Stimulated activated CD8-positive, alpha-beta memory T cell treated with anti-CD3 and anti-CD28 coated beads, Interleukin-12 subunit alpha, Interleukin-12 subunit beta, amount 100 ng/mL, for 24 hours (primary cell): ENCODE data around the gene REXO4.

Source experiments
- DNase-seq: peaks from one replicate; pipeline ENCODE4 v3.0.0-alpha.2; 2020; ENCODE audit errors: extremely low read depth

The REXO4 gene

DNA sequence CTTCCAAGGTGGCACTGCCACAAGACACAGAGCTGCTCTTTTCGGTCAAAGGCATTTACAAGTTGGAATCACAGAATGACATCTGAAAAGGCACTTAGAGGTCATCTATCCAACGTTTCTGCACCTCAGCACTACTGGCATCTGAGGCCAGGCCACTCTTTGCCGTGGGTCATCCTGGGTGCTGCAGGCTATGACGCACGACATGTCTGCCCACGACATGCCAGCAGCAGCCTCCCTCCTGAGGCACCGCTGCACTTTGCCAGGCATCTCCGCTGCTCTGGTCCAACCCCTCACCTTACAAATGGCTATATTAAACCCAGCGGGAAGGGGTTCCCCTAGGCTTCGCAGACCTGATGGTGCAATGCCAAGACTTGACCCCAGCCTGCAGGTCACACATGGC lies 50.0 kb downstream of the REXO4 start:
- DNase-seq: no peak

DNA sequence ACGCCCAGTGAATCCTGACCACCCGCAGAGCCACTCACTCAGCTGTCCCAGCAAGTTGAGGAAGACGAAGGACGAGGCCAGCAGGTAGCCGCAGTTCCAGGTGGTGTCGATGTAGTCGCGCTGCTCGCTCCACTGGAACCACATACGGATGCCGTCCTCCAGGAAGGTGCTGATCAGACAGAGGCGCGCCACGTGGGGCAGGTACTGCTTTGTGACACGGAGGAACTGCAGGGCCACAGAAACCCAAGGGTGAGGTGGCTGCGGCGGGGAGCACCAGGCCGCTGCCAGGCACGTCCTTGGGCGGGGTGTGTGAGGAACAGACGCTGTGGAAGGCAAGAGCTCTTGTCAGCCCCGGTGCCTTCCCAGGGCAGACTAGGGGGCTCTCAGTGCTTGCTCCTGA lies 50.6 kb downstream of the REXO4 start:
- DNase-seq: no peak

DNA sequence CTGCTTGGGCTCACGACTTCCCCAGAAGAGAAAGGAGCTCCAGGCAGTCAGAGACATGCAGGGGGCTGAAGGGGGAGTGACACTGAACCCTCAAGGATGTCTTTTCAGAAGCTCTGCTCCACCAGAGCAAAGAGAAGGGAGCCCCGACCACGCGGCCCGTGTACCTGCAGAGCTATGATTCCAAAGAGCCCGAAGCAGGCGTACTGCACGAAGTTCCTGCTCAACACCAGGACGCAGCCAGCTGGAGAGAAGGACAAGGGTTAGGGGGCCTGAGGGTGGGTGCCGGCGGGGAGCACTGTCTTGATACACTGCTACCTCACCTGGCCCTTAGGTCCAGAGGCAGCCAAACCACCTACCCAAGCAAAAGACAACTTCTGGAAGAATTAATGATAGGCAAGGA lies 51.4 kb downstream of the REXO4 start:
- no peak for DNase-seq

DNA sequence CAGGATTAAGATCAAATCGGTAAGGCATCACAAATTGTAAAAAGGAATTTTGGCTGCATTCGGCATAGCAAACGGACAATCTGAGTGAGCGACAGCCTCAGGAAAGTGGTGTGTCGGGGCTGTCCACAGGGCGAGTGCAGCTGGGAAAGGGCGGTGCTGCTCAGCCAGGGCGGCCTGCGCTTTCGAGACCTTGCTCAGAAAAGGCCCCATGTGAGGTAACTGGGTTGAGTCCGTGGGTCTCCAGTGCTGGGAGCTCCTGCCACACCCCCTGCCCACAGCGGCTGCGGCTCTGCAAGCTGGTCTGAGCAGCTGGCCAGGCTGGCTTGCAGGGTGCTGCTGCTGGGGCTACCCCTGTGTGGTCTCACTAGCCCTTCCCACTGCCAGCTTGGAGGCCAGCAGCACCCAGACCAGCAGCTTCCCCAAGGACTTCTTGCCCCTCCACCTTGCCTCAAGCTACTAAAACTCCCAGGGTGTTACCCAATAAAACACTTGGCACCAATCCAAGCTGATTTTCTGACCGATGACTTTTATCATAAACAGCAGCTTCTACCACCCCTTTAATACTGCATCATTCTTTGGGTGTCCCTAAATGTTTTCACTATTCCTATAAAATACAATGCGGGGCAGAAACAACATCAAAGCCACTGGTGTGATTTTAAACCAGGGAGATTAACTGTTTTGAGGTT lies 55.3 kb downstream of the REXO4 start:
- DNase-seq: no peak

DNA sequence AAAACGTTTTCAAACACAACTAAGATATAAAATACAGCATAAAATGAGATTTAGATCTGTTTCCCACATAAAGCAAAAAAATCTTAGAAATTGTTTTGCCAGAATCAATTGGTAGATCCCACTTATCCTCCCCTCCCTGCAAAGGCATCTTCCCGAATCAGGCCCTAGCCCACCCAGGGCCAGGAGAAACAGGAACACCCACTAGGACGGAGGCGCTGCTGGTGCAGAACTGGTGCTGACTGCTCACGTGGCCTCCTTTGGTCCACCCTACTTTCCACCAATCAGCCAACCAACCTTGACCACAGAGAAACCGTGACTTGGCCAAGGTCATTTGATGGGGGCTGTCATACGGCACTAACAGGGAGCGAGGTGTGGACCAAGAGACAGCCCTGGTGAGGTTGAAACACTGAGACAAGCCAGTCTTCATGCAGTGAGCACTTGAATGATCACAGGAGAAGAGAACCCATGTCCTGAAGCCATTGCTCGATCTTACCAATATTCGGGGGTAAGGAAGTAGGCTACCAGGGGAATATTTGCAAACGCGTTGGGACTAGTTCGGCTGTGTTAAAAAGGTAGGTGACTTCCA lies 56.2 kb downstream of the REXO4 start:
- no peak for DNase-seq

DNA sequence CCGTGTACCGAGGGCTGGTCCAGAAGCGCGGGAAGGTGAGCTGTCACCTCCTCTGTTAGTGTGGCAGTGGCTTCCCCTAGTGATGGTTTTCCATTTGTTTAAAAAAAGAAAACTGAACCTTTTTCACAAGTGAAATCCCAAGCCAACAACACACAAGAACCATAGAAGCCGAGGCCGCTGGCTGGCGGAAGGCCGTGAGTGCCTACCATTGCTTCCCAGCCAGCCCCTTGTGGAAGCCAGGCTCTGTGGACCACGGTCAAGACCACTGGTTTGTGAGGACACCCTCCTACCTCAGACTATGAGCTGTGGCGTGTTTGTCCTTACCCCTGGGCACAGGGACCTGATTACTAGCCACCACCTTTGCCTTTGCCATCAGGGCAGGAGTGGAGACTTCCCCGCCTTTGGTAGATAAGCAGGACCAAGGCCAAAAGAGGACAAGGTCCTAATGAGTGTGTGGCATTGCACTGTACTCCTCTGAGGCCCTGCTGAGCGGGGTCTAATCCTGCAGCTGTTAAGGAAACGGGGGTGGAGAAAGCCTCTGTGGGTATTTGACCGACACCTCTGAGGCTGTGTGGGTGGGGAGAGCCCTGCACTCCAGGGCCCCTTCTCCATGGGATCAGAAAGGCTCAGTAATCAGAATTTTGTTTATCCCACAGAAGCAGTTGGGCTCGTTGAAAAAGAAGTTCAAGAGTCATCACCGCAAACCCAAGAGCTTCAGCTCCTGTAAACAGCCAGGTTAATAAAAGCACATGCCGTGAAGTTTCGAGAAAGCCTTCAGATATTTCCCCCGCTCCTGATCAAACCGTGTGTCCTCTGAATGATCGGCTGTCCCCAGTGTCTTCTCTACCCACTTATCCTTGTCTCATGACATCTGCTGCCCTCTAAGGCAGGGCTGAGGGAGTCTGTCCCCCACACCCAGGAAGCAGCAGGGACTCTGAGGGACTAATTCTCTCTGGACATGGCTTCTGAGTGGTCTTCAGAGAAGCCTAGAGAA lies 57.1 kb downstream of the REXO4 start:
- no peak for DNase-seq

DNA sequence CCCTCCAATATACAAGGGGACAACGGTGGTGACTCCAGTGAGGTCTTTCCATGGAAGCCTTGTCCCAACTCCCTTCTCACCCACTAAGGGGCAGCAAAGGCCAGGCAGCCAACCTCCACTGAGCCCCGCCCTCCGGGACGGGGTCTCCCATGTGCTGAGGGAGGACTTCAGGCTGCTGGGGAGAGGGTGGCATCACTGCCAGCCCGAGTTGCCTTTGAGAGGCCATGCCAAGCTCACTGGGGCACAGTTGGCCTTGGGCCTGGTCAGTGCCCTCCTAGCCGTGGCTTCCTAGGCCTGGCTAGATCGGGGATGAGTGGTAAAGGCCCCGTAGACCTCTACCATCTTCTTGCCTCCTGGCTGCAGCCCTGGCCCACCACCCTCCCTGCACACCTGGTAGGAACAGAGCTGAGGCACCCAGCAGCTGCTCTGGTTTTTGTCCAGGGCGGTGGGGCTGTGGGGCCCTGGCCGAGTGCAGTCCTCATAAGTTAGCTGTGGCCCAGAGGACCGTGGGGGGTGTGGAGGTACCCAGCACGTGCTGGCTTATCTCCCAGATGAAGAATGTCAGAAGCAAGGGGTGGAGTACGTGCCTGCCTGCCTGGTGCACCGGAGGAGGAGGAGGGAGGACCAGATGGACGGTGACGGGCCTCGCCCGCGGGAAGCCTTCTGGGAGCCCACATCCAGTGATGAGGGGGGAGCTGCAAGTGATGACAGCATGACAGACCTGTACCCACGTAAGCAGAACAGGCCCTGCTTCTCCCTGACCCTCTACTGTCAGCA lies 58.2 kb downstream of the REXO4 start:
- no peak for DNase-seq

DNA sequence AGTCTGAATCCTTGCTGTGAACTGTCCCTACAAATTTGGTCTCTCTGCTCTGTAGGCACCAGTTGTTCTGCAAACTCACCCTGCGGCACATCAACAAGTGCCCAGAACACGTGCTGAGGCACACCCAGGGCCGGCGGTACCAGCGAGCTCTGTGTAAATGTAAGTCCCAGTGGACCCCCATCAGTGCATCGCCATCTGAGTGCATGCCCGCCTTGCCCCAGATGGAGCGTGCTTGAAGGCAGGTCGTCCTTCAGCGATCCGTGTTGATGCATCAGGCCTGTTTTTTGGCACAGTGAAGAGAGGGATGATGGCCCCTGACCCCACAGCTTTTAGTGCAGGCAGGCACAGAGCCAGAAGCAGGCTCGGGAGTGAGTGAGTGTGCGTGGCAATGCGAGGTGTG lies 60.2 kb downstream of the REXO4 start:
- no peak for DNase-seq

DNA sequence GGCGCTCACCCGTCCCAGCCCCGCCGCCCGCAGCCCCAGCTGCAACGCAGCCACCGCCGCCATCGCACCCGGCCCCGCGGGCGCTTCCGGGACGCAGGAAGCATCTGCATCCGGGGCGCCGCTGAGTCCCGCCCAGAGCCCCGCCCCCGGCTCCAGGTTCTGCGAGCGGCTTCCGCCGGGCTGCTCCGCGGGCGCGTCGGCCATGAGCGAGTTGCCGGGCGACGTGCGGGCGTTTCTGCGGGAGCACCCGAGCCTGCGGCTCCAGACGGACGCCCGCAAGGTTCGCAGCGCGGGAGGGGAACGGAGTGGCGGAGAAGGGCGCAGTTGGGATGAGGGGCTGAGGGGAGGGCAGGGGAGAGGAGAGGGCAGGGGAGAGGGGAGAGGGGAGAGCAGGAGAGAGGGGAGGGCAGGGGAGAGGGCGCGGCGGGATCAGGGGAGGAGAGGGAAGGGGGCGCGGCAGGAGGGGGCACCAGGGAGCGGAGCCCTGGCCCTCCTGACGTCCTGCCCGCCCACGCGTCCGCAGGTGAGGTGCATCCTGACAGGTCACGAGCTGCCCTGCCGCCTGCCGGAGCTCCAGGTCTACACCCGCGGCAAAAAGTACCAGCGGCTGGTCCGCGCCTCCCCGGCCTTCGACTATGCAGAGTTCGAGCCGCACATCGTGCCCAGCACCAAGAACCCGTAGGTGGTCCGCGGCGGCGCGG lies 61.3 kb downstream of the REXO4 start, which contains the start of the genes SURF1 and SURF2:
Gene SURF1, minus strand, starts transcription at position 97 of the 701 bp plus-strand sequence. Its CDS starts 34 bp downstream, at position 63.
Gene SURF2, plus strand, starts transcription at position 160 of the 701 bp plus-strand sequence. Its CDS starts 43 bp downstream, at position 203.
- DNase-seq: peak; percentile 84
